C4-2B (cell line): ENCODE results near the gene DHX29.

Experiments
- ZFX ChIP-seq: fragments of 450-650 bp; IDR thresholded peaks from 2 replicates; pipeline ENCODE4 v1.6.1; 2017
- TF ChIP-seq, protein P1 (sequence below): fragments of 450-650 bp; conservative IDR thresholded peaks from 2 replicates; pipeline ENCODE4 v1.5.1; 2017; ENCODE audit warnings: mild to moderate bottlenecking

DNA sequence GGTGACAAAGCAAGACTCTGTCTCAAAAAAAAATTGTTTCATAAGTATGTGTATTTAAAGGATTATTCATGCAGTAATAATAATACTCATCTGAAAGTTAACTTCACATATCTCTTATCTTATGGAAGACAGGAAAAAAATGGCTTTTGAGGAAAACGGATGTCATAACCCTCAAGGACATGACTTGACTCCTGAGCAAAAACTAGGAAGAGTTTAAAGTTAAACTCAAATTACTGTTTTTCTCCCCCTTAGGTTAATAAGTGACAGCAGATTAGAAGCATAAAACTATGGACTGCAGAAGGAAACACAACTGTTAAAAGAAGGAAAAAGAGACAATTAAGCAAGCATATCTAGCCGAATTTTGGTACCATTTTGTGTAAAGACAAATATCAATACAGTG, 16.5 kb downstream of the DHX29 start:
- TF ChIP-seq, protein P1, sequence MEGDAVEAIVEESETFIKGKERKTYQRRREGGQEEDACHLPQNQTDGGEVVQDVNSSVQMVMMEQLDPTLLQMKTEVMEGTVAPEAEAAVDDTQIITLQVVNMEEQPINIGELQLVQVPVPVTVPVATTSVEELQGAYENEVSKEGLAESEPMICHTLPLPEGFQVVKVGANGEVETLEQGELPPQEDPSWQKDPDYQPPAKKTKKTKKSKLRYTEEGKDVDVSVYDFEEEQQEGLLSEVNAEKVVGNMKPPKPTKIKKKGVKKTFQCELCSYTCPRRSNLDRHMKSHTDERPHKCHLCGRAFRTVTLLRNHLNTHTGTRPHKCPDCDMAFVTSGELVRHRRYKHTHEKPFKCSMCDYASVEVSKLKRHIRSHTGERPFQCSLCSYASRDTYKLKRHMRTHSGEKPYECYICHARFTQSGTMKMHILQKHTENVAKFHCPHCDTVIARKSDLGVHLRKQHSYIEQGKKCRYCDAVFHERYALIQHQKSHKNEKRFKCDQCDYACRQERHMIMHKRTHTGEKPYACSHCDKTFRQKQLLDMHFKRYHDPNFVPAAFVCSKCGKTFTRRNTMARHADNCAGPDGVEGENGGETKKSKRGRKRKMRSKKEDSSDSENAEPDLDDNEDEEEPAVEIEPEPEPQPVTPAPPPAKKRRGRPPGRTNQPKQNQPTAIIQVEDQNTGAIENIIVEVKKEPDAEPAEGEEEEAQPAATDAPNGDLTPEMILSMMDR: no peak
- no peak for TF ChIP-seq ZFX
